SK-N-SH treated with all-trans-retinoic acid at 6 μM for 48 hours (cell line): Measurements from ENCODE around the gene MRPL28.

Experiments
- ATAC-seq: fragments of 200-7000 bp; cut with Tn5 transposase; 3 replicates; pipeline ENCODE4 v1.9.1; 2020; ENCODE audit warnings: mild to moderate bottlenecking, moderate library complexity
- BACH2 ChIP-seq: fragments of 250-450 bp; sonication (Bioruptor Pico); IDR thresholded peaks from 2 replicates; pipeline ENCODE4 v1.9.0; 2021; ENCODE audit warnings: mild to moderate bottlenecking, borderline replicate concordance
- CSDC2 ChIP-seq: fragments of 250-450 bp; sonication (Bioruptor Pico); IDR thresholded peaks from 2 replicates; pipeline ENCODE4 v1.5.0; 2020; ENCODE audit warnings: mild to moderate bottlenecking, moderate library complexity
- ESRRG ChIP-seq: fragments of 250-450 bp; sonication (Bioruptor Pico); IDR thresholded peaks from 2 replicates; pipeline ENCODE4 v1.6.1; 2021; ENCODE audit warnings: mild to moderate bottlenecking
- GLIS3 ChIP-seq: fragments of 250-450 bp; sonication (Bioruptor Pico); IDR thresholded peaks from 2 replicates; pipeline ENCODE4 v1.5.0; 2020; ENCODE audit warnings: mild to moderate bottlenecking, moderate library complexity
- ISL1 ChIP-seq: fragments of 250-450 bp; sonication (Bioruptor Pico); IDR thresholded peaks from 2 replicates; pipeline ENCODE4 v2.1.2; 2022; ENCODE audit warnings: mild to moderate bottlenecking, moderate library complexity
- OSR1 ChIP-seq: fragments of 250-450 bp; sonication (Bioruptor Pico); IDR thresholded peaks from 2 replicates; pipeline ENCODE4 v1.8.0; 2022; ENCODE audit warnings: moderate library complexity, mild to moderate bottlenecking, inconsistent platforms
- PATZ1 ChIP-seq: fragments of 250-450 bp; sonication (Bioruptor Pico); IDR thresholded peaks from 2 replicates; pipeline ENCODE4 v1.8.0; 2020; ENCODE audit warnings: mild to moderate bottlenecking, moderate library complexity, borderline replicate concordance
- POU6F1 ChIP-seq: fragments of 250-450 bp; sonication (Bioruptor Pico); IDR thresholded peaks from 2 replicates; pipeline ENCODE4 v1.8.0; 2021; ENCODE audit warnings: low read depth, mild to moderate bottlenecking, moderate library complexity, borderline replicate concordance
- PPARA ChIP-seq: fragments of 250-450 bp; sonication (Bioruptor Pico); IDR thresholded peaks from 2 replicates; pipeline ENCODE4 v1.5.0; 2020; ENCODE audit warnings: mild to moderate bottlenecking, borderline replicate concordance
- RARB ChIP-seq: fragments of 250-450 bp; sonication (Bioruptor Pico); IDR thresholded peaks from 2 replicates; pipeline ENCODE4 v1.8.0; 2021; ENCODE audit warnings: mild to moderate bottlenecking, moderate library complexity
- TCF4 ChIP-seq: fragments of 250-450 bp; sonication (Bioruptor Pico); IDR thresholded peaks from 2 replicates; pipeline ENCODE4 v1.8.0; 2021; ENCODE audit warnings: mild to moderate bottlenecking, moderate library complexity, borderline replicate concordance
- TOX ChIP-seq: fragments of 250-450 bp; sonication (Bioruptor Pico); IDR thresholded peaks from 2 replicates; pipeline ENCODE4 v1.8.0; 2021; ENCODE audit warnings: mild to moderate bottlenecking, moderate library complexity, borderline replicate concordance
- ZC3H10 ChIP-seq: fragments of 250-450 bp; sonication (Bioruptor Pico); IDR thresholded peaks from 2 replicates; pipeline ENCODE4 v1.5.1; 2021; ENCODE audit warnings: mild to moderate bottlenecking, moderate library complexity
- ZFP3 ChIP-seq: fragments of 250-450 bp; sonication (Bioruptor Pico); IDR thresholded peaks from 2 replicates; pipeline ENCODE4 v1.5.0; 2020; ENCODE audit warnings: mild to moderate bottlenecking, moderate library complexity
- ZFP30 ChIP-seq: fragments of 450-650 bp; formaldehyde crosslinking; IDR thresholded peaks from 2 replicates; pipeline ENCODE4 v1.5.0; 2022; ENCODE audit warnings: mild to moderate bottlenecking, moderate library complexity
- ZNF565 ChIP-seq: fragments of 450-650 bp; formaldehyde crosslinking; conservative IDR thresholded peaks from 2 replicates; pipeline ENCODE4 v1.5.0; 2020; ENCODE audit warnings: low read depth, mild to moderate bottlenecking, moderate library complexity
- ZNF8 ChIP-seq: fragments of 450-650 bp; formaldehyde crosslinking; IDR thresholded peaks from 2 replicates; pipeline ENCODE4 v1.5.0; 2020; ENCODE audit warnings: mild to moderate bottlenecking, moderate library complexity
- TF ChIP-seq, protein P1 (sequence below): fragments of 250-450 bp; sonication (Bioruptor Pico); IDR thresholded peaks from 2 replicates; pipeline ENCODE4 v1.5.0; 2020; ENCODE audit warnings: mild to moderate bottlenecking, moderate library complexity
- TF ChIP-seq, protein P2 (sequence below): fragments of 250-450 bp; sonication (Bioruptor Pico); IDR thresholded peaks from 2 replicates; pipeline ENCODE4 v1.5.1; 2020; ENCODE audit warnings: low read depth, mild to moderate bottlenecking, moderate library complexity

The MRPL28 gene

GRCh38 chr16:380762-381011, 10.3 kb upstream of the MRPL28 start:
- TF ChIP-seq CSDC2 (CRISPR knock-in tag), result no peak
- TF ChIP-seq PATZ1 (CRISPR knock-in tag), result no peak
- no peak for TF ChIP-seq POU6F1 (CRISPR knock-in tag)
- TF ChIP-seq BACH2 (CRISPR knock-in tag), result no peak
- no peak for TF ChIP-seq ZNF565 (CRISPR knock-in tag)
- TF ChIP-seq GLIS3 (CRISPR knock-in tag), result no peak
- TF ChIP-seq, protein P1, sequence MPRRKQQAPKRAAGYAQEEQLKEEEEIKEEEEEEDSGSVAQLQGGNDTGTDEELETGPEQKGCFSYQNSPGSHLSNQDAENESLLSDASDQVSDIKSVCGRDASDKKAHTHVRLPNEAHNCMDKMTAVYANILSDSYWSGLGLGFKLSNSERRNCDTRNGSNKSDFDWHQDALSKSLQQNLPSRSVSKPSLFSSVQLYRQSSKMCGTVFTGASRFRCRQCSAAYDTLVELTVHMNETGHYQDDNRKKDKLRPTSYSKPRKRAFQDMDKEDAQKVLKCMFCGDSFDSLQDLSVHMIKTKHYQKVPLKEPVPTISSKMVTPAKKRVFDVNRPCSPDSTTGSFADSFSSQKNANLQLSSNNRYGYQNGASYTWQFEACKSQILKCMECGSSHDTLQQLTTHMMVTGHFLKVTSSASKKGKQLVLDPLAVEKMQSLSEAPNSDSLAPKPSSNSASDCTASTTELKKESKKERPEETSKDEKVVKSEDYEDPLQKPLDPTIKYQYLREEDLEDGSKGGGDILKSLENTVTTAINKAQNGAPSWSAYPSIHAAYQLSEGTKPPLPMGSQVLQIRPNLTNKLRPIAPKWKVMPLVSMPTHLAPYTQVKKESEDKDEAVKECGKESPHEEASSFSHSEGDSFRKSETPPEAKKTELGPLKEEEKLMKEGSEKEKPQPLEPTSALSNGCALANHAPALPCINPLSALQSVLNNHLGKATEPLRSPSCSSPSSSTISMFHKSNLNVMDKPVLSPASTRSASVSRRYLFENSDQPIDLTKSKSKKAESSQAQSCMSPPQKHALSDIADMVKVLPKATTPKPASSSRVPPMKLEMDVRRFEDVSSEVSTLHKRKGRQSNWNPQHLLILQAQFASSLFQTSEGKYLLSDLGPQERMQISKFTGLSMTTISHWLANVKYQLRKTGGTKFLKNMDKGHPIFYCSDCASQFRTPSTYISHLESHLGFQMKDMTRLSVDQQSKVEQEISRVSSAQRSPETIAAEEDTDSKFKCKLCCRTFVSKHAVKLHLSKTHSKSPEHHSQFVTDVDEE (CRISPR knock-in tag), result no peak
- TF ChIP-seq TOX, result no peak
- TF ChIP-seq ZFP3 (CRISPR knock-in tag), result no peak
- no peak for TF ChIP-seq ZFP30 (CRISPR knock-in tag)
- no peak for TF ChIP-seq PPARA (CRISPR knock-in tag)
- TF ChIP-seq ESRRG (CRISPR knock-in tag), result no peak
- no peak for TF ChIP-seq OSR1 (CRISPR knock-in tag)
- peak; percentile 72 for ATAC-seq

GRCh38 chr16:379961-380761, 9.8 kb upstream of the MRPL28 start:
- no peak for ATAC-seq
- TF ChIP-seq PATZ1 (CRISPR knock-in tag) (no peak), CSDC2 (CRISPR knock-in tag) (no peak), ZNF8 (CRISPR knock-in tag) (no peak), ISL1 (CRISPR knock-in tag) (no peak), TCF4 (CRISPR knock-in tag) (no peak)
- TF ChIP-seq, protein P2, sequence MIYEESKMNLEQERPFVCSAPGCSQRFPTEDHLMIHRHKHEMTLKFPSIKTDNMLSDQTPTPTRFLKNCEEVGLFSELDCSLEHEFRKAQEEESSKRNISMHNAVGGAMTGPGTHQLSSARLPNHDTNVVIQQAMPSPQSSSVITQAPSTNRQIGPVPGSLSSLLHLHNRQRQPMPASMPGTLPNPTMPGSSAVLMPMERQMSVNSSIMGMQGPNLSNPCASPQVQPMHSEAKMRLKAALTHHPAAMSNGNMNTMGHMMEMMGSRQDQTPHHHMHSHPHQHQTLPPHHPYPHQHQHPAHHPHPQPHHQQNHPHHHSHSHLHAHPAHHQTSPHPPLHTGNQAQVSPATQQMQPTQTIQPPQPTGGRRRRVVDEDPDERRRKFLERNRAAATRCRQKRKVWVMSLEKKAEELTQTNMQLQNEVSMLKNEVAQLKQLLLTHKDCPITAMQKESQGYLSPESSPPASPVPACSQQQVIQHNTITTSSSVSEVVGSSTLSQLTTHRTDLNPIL (CRISPR knock-in tag), result no peak

GRCh38 chr16:379183-379960, 9.0 kb upstream of the MRPL28 start:
- no peak for ATAC-seq
- TF ChIP-seq ISL1 (CRISPR knock-in tag), result no peak
- TF ChIP-seq, protein P2 (CRISPR knock-in tag), result no peak
- TF ChIP-seq TOX, result no peak
- TF ChIP-seq CSDC2 (CRISPR knock-in tag), result no peak
- no peak for TF ChIP-seq RARB (CRISPR knock-in tag)
- TF ChIP-seq ESRRG (CRISPR knock-in tag), result no peak
- TF ChIP-seq ZC3H10 (CRISPR knock-in tag), result no peak
